Measurements from ENCODE around the gene RTP5.

DNA sequence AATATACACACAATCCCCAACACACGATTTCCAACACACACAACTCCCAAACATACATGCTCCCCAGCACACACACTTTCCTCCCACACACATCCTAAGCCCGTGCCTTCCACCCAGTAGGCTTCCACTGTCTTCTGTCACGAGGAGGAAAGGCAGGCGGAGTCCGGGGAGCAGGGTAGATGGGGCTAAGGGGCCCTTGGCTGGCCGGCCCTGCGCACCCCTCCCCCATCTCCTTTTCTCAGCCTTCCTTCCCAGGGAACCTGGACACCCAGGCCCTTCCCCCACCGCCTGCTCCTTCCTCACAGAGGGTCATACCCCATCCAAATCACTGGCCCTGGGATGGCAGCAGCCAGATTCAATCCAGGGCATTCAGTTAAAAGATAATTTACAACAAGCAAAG is 7.4 kb upstream of the RTP5 start:
- no peak for TF ChIP-seq EZH2 (IDR thresholded peaks at IDR 0.05)
- no peak for TF ChIP-seq POLR2AphosphoS5 (IDR thresholded peaks at IDR 0.05; ENCODE audit: borderline replicate concordance, low read depth, low read length)
- TF ChIP-seq FOXP2 (optimal IDR thresholded peaks at IDR 0.05; ENCODE audit: control extremely low read depth, extremely low read length, insufficient read depth): no peak

Data from SK-N-MC (cell line).